OCI-LY1 (cell line): ENCODE measurements around the gene DIAPH3.

Experiments
- H2AFZ ChIP-seq: fragments of 200-600 bp; sonication (generic), shearing (Covaris generic); 2 replicates; pipeline ENCODE4 v1.6.0; 2014; ENCODE audit warnings: antibody characterized with exemption, mild to moderate bottlenecking, low read length
- H3F3A ChIP-seq: fragments of 200-600 bp; sonication (generic), shearing (Covaris generic); 2 replicates; pipeline ENCODE4 v1.6.0; 2014; ENCODE audit warnings: mild to moderate bottlenecking, antibody characterized with exemption, low read length, moderate library complexity; ENCODE audit not compliant: insufficient read depth
- H3K27ac ChIP-seq: fragments of 200-600 bp; sonication (generic); 2 replicates; pipeline ENCODE4 v1.5.1; 2014; ENCODE audit warnings: low read length, mixed run types, mild to moderate bottlenecking, low read depth; ENCODE audit not compliant: poor library complexity, severe bottlenecking
- H3K27me3 ChIP-seq: fragments of 200-600 bp; sonication (generic); 2 replicates; pipeline ENCODE4 v1.6.0; 2014; ENCODE audit warnings: antibody characterized with exemption, mild to moderate bottlenecking, low read length, moderate library complexity; ENCODE audit not compliant: insufficient read depth
- H3K36me3 ChIP-seq: fragments of 200-600 bp; sonication (generic); 2 replicates; pipeline ENCODE4 v1.6.1; 2014; ENCODE audit warnings: mild to moderate bottlenecking, antibody characterized with exemption, low read length, moderate library complexity, mixed read lengths; ENCODE audit not compliant: insufficient read depth
- H3K4me1 ChIP-seq: fragments of 200-600 bp; sonication (generic); 2 replicates; pipeline ENCODE4 v1.5.1; 2014; ENCODE audit warnings: mild to moderate bottlenecking, low read length, moderate library complexity; ENCODE audit not compliant: insufficient read depth, severe bottlenecking
- H3K4me2 ChIP-seq: fragments of 200-600 bp; sonication (generic), shearing (Covaris generic); 2 replicates; pipeline ENCODE4 v1.6.1; 2014; ENCODE audit warnings: low read length
- H3K4me3 ChIP-seq: fragments of 200-600 bp; sonication (generic); 2 replicates; pipeline ENCODE4 v1.5.1; 2014; ENCODE audit warnings: low read length, low read depth, mild to moderate bottlenecking, mixed read lengths; ENCODE audit not compliant: poor library complexity, severe bottlenecking
- H3K79me2 ChIP-seq: fragments of 200-600 bp; shearing (Covaris generic); 2 replicates; pipeline ENCODE4 v1.6.1; 2016; ENCODE audit warnings: mixed run types, low read length, mixed read lengths; ENCODE audit not compliant: insufficient read depth
- H3K9ac ChIP-seq: fragments of 200-600 bp; sonication (generic), shearing (Covaris generic); 2 replicates; pipeline ENCODE4 v1.6.1; 2014; ENCODE audit warnings: mild to moderate bottlenecking, low read length, mixed read lengths
- H3K9me2 ChIP-seq: fragments of 200-600 bp; sonication (generic), shearing (Covaris generic); 2 replicates; pipeline ENCODE4 v1.6.1; 2014; ENCODE audit warnings: low read depth, mild to moderate bottlenecking, low read length, mixed read lengths
- H3K9me3 ChIP-seq: fragments of 200-600 bp; shearing (Covaris generic); 2 replicates; pipeline ENCODE4 v1.6.1; 2014; ENCODE audit warnings: low read length, mixed read lengths
- H4K20me1 ChIP-seq: fragments of 200-600 bp; sonication (generic), shearing (Covaris generic); 2 replicates; pipeline ENCODE4 v1.6.0; 2016; ENCODE audit warnings: mild to moderate bottlenecking, low read length; ENCODE audit not compliant: insufficient read depth
- EZH2 ChIP-seq: fragments of 200-600 bp; sonication (generic), shearing (Covaris generic); IDR thresholded peaks from 2 replicates; pipeline ENCODE4 v1.8.0; 2017; ENCODE audit warnings: borderline replicate concordance, mixed run types, mild to moderate bottlenecking, antibody characterized with exemption, low read length, moderate library complexity, mixed read lengths
- TF ChIP-seq, protein P1 (sequence below): fragments of 200-600 bp; sonication (generic), shearing (Covaris generic); IDR thresholded peaks from 2 replicates; pipeline ENCODE4 v1.5.1; 2017; ENCODE audit warnings: mild to moderate bottlenecking, antibody characterized with exemption, low read length, moderate library complexity, mixed read lengths

DIAPH3 gene

DNA sequence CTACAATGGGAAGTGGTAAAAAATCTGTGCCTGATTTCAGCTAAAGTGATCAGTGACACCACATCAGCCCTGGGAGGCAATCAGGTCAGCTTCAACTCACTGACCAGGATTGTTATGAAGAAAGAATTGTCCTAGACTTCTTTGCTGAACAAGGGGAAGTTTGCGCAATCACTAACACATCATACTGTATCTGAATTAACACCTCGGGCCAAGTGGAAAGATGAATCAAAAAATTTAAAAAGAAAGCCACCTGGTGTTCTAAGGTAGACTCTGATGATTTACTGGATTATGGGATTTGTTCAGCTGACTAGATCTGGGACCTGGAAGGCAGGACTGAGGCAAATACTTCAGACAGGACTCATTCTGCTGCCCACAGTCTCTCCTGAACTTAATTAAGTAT lies 161.8 kb downstream of the DIAPH3 start:
- Histone ChIP-seq H4K20me1 (no peaks in the 10 kb centered on the region), H3K9me2 (no peaks in the 10 kb centered on the region), H3K4me1 (no peaks in the 10 kb centered on the region), H2AFZ (no peak overlapping the region), H3K9ac (no peak overlapping the region), H3K36me3 (no peaks in the 10 kb centered on the region), H3K27me3 (no peaks in the 10 kb centered on the region), H3K79me2 (no peaks in the 10 kb centered on the region), H3F3A (no peaks in the 10 kb centered on the region), H3K9me3 (no peaks in the 10 kb centered on the region), H3K4me2 (no peak overlapping the region), H3K4me3 (no peak overlapping the region), H3K27ac (no peak overlapping the region)
- TF ChIP-seq, protein P1, sequence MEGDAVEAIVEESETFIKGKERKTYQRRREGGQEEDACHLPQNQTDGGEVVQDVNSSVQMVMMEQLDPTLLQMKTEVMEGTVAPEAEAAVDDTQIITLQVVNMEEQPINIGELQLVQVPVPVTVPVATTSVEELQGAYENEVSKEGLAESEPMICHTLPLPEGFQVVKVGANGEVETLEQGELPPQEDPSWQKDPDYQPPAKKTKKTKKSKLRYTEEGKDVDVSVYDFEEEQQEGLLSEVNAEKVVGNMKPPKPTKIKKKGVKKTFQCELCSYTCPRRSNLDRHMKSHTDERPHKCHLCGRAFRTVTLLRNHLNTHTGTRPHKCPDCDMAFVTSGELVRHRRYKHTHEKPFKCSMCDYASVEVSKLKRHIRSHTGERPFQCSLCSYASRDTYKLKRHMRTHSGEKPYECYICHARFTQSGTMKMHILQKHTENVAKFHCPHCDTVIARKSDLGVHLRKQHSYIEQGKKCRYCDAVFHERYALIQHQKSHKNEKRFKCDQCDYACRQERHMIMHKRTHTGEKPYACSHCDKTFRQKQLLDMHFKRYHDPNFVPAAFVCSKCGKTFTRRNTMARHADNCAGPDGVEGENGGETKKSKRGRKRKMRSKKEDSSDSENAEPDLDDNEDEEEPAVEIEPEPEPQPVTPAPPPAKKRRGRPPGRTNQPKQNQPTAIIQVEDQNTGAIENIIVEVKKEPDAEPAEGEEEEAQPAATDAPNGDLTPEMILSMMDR, result no peak
- no peak for TF ChIP-seq EZH2

DNA sequence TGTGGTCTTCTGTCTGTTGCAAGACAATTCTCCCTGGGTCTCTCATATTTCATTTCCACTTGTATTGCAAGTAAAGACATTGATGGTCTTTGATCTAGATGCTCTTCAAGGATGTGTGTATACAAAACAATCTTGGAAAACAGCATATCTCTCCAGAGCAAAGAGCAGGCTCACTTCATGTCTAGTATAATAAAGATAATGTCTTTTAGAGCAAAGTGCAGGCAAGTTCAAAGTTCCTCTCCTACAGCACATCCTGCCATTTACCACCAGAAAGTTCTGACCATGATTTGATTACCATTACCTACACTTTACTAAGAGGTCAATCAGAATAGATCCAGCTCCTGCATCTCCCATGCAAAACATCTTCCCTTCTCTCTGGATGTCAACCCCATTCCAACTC lies 162.8 kb downstream of the DIAPH3 start:
- Histone ChIP-seq H4K20me1 (no peaks in the 10 kb centered on the region), H3F3A (no peaks in the 10 kb centered on the region), H2AFZ (no peak overlapping the region), H3K4me1 (no peaks in the 10 kb centered on the region), H3K9ac (no peak overlapping the region), H3K4me2 (no peak overlapping the region), H3K27me3 (no peaks in the 10 kb centered on the region), H3K27ac (no peak overlapping the region), H3K9me3 (no peaks in the 10 kb centered on the region), H3K36me3 (no peaks in the 10 kb centered on the region), H3K79me2 (no peaks in the 10 kb centered on the region), H3K9me2 (no peaks in the 10 kb centered on the region), H3K4me3 (no peak overlapping the region)
- TF ChIP-seq, protein P1, result no peak
- TF ChIP-seq EZH2, result no peak

DNA sequence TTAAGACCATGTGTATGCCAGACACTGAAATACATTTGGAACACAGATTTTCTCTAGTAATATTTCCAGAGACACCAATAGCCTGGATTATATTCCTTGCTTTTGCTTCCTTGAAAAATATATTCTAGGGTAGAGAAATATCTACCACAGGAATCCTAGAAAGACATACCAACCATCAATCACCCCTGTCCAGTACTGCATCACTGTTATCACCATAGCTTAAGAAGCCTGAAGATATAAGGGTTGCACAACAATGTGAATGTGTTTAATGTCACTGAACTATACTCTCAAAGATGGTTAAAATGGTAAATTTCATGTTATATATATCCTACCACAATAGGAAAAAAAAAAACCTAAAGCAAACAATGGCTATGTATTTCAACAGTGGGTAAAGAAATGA lies 163.6 kb downstream of the DIAPH3 start:
- no peaks in the 10 kb centered on the region for H3K36me3 ChIP-seq
- no peak overlapping the region for H3K9ac ChIP-seq
- H3K9me3 ChIP-seq, result no peaks in the 10 kb centered on the region
- H3K27ac ChIP-seq, result no peak overlapping the region
- no peak overlapping the region for H2AFZ ChIP-seq
- no peaks in the 10 kb centered on the region for H3K79me2 ChIP-seq
- H3K4me1 ChIP-seq, result no peaks in the 10 kb centered on the region
- H4K20me1 ChIP-seq, result no peaks in the 10 kb centered on the region
- no peak overlapping the region for H3K4me2 ChIP-seq
- no peaks in the 10 kb centered on the region for H3K27me3 ChIP-seq
- TF ChIP-seq, protein P1, result no peak
- TF ChIP-seq EZH2, result no peak
- no peak overlapping the region for H3K4me3 ChIP-seq
- no peaks in the 10 kb centered on the region for H3K9me2 ChIP-seq
- no peaks in the 10 kb centered on the region for H3F3A ChIP-seq
